Measurements from ENCODE around the gene PALS1.

PALS1 gene

DNA sequence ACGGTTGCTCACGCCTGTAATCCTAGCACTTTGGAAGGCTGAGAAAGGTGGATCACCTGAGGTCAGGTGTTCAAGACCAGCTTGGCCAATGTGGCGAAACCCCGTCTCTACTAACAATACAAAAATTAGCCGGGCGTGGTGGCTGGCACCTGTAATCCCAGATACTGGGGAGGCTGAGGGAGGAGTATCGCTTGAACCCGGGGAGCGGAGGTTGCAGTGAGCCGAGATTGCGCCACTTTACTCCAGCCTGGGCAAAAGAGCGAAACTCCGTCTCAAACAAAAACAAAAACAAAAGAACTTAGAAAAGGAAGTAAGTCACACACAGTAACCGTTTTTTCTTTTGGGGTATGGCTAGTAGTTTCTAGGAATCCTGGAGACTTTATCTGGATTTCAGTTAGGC lies 1.7 kb upstream of the PALS1 start:
- no peak for TF ChIP-seq CTCF (IDR thresholded peaks at IDR 0.05; ENCODE audit: low read depth, low read length, missing control alignments)
- no peak overlapping the region for H3K4me3 ChIP-seq (ENCODE audit: low read depth, low read length)
- no peak for DNase-seq (ENCODE audit: low read depth)

DNA sequence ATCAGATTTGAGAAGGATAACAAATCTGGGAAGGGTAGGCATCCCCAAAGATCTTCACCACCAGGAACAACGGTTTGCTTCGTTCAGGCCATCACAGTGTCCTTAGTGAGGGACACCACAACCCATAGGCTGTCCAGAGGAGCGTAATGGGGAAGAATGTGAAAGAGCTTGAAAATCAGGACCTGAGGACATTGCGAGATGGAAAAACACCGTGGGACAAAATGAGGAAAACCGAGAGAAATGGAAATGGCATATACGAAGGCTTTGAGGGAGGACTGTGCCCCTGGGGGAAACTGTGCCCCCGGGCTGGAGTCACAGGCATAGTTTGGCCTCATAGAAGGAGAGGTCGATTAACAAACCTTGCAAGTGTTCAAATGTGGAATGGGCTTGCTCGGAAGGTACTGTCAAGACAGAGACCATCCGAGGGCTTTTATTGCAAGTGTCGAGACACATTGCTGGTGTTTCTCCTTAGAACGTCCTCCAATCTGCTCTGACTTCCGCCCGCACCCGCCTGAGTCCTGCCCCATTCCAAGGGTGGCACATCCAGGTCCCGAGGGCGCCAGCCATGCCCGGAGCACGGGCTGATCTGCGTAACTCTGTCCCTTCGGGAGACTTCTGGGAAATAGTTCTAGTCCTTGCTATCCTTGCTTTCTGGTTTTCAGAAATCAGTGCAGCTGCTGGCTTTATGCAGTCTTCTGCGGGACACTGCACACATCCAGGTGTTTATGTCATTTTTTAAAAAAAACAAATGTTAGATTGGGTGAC lies 885 bp upstream of the PALS1 start:
- H3K4me3 ChIP-seq (ENCODE audit: low read depth, low read length), result peak overlapping the region; percentile 69
- no peak for DNase-seq (ENCODE audit: low read depth)
- TF ChIP-seq CTCF (IDR thresholded peaks at IDR 0.05; ENCODE audit: low read depth, low read length, missing control alignments), result no peak

GRCh38 chr14:67240978-67241410 lies 241 bp upstream of the PALS1 start:
- TF ChIP-seq CTCF (IDR thresholded peaks at IDR 0.05; ENCODE audit: low read depth, low read length, missing control alignments), result no peak
- peak; percentile 85 for DNase-seq (ENCODE audit: low read depth)
- H3K4me3 ChIP-seq (ENCODE audit: low read depth, low read length), result peak overlapping the region; percentile 69

DNA sequence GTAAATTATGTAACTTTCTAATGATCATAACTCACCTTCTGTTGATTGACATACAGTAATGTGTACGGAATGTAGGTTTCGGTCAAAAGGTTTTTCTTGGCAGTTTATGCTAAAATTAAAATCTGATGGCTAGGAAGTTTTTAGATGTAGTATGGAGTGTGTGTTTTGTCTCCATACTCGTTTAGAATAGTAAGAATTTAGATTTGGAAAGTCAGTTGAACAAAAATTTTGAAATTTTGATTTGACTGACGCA lies 859 bp downstream of the PALS1 start:
- no peak for DNase-seq (ENCODE audit: low read depth)
- no peak for TF ChIP-seq CTCF (IDR thresholded peaks at IDR 0.05; ENCODE audit: low read depth, low read length, missing control alignments)
- H3K4me3 ChIP-seq (ENCODE audit: low read depth, low read length), result peak overlapping the region; percentile 69

DNA sequence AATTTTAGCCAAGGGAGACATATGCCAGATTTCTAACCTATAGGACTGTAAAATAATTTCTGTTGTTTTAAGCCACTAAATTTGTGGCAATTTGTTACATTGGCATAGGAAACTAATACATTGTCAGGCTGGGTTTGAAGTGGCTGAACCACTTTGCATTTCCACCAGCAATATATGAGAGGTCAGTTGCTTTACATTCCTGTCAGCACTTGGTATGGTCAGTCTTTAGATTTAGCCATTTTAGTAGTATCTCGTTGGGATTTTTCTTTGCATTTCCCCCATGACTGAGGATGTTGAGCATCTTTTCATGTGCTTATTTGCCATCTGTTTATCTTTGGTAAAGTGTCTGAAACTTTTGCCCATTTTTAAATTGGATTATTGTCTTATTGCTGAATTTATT lies 3.9 kb downstream of the PALS1 start:
- DNase-seq (ENCODE audit: low read depth), result no peak
- no peak overlapping the region for H3K4me3 ChIP-seq (ENCODE audit: low read depth, low read length)
- TF ChIP-seq CTCF (IDR thresholded peaks at IDR 0.05; ENCODE audit: low read depth, low read length, missing control alignments), result no peak

GRCh38 chr14:67251573-67252226 lies 10.5 kb downstream of the PALS1 start:
- H3K4me3 ChIP-seq (ENCODE audit: low read depth, low read length), result no peak overlapping the region
- no peak for TF ChIP-seq CTCF (IDR thresholded peaks at IDR 0.05; ENCODE audit: low read depth, low read length, missing control alignments)
- no peak for DNase-seq (ENCODE audit: low read depth)
